WI38 (cell line): ENCODE results near the gene OR5B12.
"Not testable (repeated sequence)": the region's sequence is repeated elsewhere in the genome, so short reads cannot be mapped to it uniquely, and the experiment has no call there.

Experiments used
- H3K4me3 ChIP-seq: 2 replicates; pipeline ENCODE4 v1.5.1; 2011; ENCODE audit warnings: low read depth, mild to moderate bottlenecking, control low read depth, low read length
- CTCF ChIP-seq: IDR thresholded peaks from 2 replicates; pipeline ENCODE4 v1.5.1; 2012; ENCODE audit warnings: low read depth, mild to moderate bottlenecking, control low read depth, low read length

OR5B12 gene

GRCh38 chr11:58428021-58428420 lies 14.0 kb downstream of the OR5B12 start, which contains the start of gene OR5B2:
Gene OR5B2, minus strand, starts transcription at chr11:58428121. Its CDS starts 4,860 bp downstream, at chr11:58423261.
- H3K4me3 ChIP-seq = no peak within 1 kb of the TSS
- TF ChIP-seq CTCF = no peak

GRCh38 chr11:58406774-58407173 lies 35.3 kb downstream of the OR5B12 start, which contains the start of gene OR5B3:
Gene OR5B3, minus strand, starts transcription at chr11:58406874. Its CDS starts 3,465 bp downstream, at chr11:58403409.
- no peak for TF ChIP-seq CTCF
- no peak within 1 kb of the TSS for H3K4me3 ChIP-seq

GRCh38 chr11:58399622-58400021 lies 42.4 kb downstream of the OR5B12 start:
- H3K4me3 ChIP-seq = not testable (repeated sequence)

GRCh38 chr11:58395581-58395980 lies 46.5 kb downstream of the OR5B12 start:
- H3K4me3 ChIP-seq = no peak overlapping the region
- TF ChIP-seq CTCF = no peak

- no peak for TF ChIP-seq CTCF
- H3K4me3 ChIP-seq = no peak overlapping the region
Measured at GRCh38 chr11:58394195-58394594, 47.8 kb downstream of the OR5B12 start.

- no peak for TF ChIP-seq CTCF
- no peak overlapping the region for H3K4me3 ChIP-seq
Measured at GRCh38 chr11:58392746-58393145, 49.3 kb downstream of the OR5B12 start.

- TF ChIP-seq CTCF = no peak
- H3K4me3 ChIP-seq = no peak overlapping the region
Measured at GRCh38 chr11:58391879-58392278, 50.2 kb downstream of the OR5B12 start.

- H3K4me3 ChIP-seq = no peak overlapping the region
- TF ChIP-seq CTCF = no peak
Measured at GRCh38 chr11:58390551-58391063, 51.4 kb downstream of the OR5B12 start.
